A549 (cell line): Measurements from ENCODE around the gene ARL4D.

Source experiments
- CHD2 ChIP-seq: fragments of 150-350 bp; IDR thresholded peaks from 2 replicates; pipeline ENCODE4 v1.6.1; 2014; ENCODE audit warnings: low read length; ENCODE audit not compliant: partially characterized antibody
- CTCF ChIP-seq: fragments of >200 bp; sonication (Bioruptor Twin); formaldehyde crosslinking; IDR thresholded peaks from 3 replicates; pipeline ENCODE4 v1.5.1; 2016
- EP300 ChIP-seq, 2 experiments: fragments of >200 bp; sonication (Bioruptor Twin); formaldehyde crosslinking; IDR thresholded peaks; 2 replicates in 1 of 2; 3 replicates in 1 of 2; pipeline ENCODE4 v1.6.1; 2016 to 2017
- MYC ChIP-seq: IDR thresholded peaks from 2 replicates; pipeline ENCODE4 v1.6.1; 2012; ENCODE audit warnings: mild to moderate bottlenecking, inconsistent platforms, low read length, improper control_type of control experiment, borderline replicate concordance
- POLR2A ChIP-seq: IDR thresholded peaks from 2 replicates; pipeline ENCODE4 v1.6.1; 2012; ENCODE audit warnings: mild to moderate bottlenecking, low read length
- SREBF2 ChIP-seq: fragments of 450-650 bp; IDR thresholded peaks from 2 replicates; pipeline ENCODE4 v1.6.1; 2014; ENCODE audit warnings: mild to moderate bottlenecking, moderate library complexity

GRCh38 chr17:43372273-43372911 lies 26.4 kb upstream of the ARL4D start:
- TF ChIP-seq CTCF (no peak), SREBF2 (no peak), POLR2A (no peak), CHD2 (no peak), MYC (no peak), EP300 (IDR thresholded peaks at IDR 0.05) (no peak)
